DMS153 treated with DMSO at 0.1 percent for 48 hours (cell line): ENCODE measurements around the gene PPP4R3A.
"Not testable (repeated sequence)": the region's sequence is repeated elsewhere in the genome, so short reads cannot be mapped to it uniquely, and the experiment has no call there.

ENCODE experiments used
- DNase-seq: peaks from one replicate; lab custom pipeline; 2025; ENCODE audit not compliant: unreplicated experiment; lab: John Stamatoyannopoulos, UW

The PPP4R3A gene

GRCh38 chr14:91510171-91511042, at the start of gene PPP4R3A:
TSS of gene PPP4R3A (minus strand) at chr14:91510310. CDS start at chr14:91509647, 663 bp downstream.
- peak; percentile 85 for DNase-seq

- DNase-seq, result no peak
These were observed 45.4 kb upstream of the PPP4R3A start for GRCh38 chr14:91555531-91555930.

- DNase-seq, result no peak
These were observed 44.6 kb upstream of the PPP4R3A start for GRCh38 chr14:91554535-91555332.

GRCh38 chr14:91548108-91548507, 38.0 kb upstream of the PPP4R3A start:
- DNase-seq, result no peak

GRCh38 chr14:91545946-91546716, 36.0 kb upstream of the PPP4R3A start:
- no peak for DNase-seq

- no peak for DNase-seq
These were observed 35.1 kb upstream of the PPP4R3A start for GRCh38 chr14:91545204-91545603.

- no peak for DNase-seq
These were observed 26.2 kb upstream of the PPP4R3A start for GRCh38 chr14:91536327-91536726.

GRCh38 chr14:91534059-91534458, 23.9 kb upstream of the PPP4R3A start:
- DNase-seq, result not testable (repeated sequence)

GRCh38 chr14:91533623-91534022, 23.5 kb upstream of the PPP4R3A start:
- DNase-seq, result no peak

GRCh38 chr14:91523972-91524371, 13.9 kb upstream of the PPP4R3A start:
- no peak for DNase-seq

- no peak for DNase-seq
These were observed 11.0 kb upstream of the PPP4R3A start for GRCh38 chr14:91521061-91521640.

- DNase-seq, result no peak
These were observed 10.0 kb upstream of the PPP4R3A start for GRCh38 chr14:91520138-91520537.

GRCh38 chr14:91519239-91520036, 9.3 kb upstream of the PPP4R3A start:
- no peak for DNase-seq

- DNase-seq, result no peak
These were observed 6.7 kb upstream of the PPP4R3A start for GRCh38 chr14:91516663-91517388.

- DNase-seq, result no peak
These were observed 5.9 kb upstream of the PPP4R3A start for GRCh38 chr14:91515979-91516378.

- no peak for DNase-seq
These were observed 903 bp upstream of the PPP4R3A start for GRCh38 chr14:91511043-91511383.

- no peak for DNase-seq
These were observed 286 bp downstream of the PPP4R3A start for GRCh38 chr14:91509878-91510170.

GRCh38 chr14:91509083-91509877, 830 bp downstream of the PPP4R3A start:
- no peak for DNase-seq

- DNase-seq, result no peak
These were observed 2.0 kb downstream of the PPP4R3A start for GRCh38 chr14:91508105-91508504.
